ENCODE results near the gene OR51S1. TPM values are rescaled to one million over a fixed set of nuclear protein-coding genes. Genes with fewer than 3 reads are reported as not detected.
"Not testable (repeated sequence)": the region's sequence is repeated elsewhere in the genome, so short reads cannot be mapped to it uniquely, and the experiment has no call there.

OR51S1 gene
- total and polyA plus RNA-seq, 3 donors from 2014 or later = 0.31 TPM; not detected in 2

DNA sequence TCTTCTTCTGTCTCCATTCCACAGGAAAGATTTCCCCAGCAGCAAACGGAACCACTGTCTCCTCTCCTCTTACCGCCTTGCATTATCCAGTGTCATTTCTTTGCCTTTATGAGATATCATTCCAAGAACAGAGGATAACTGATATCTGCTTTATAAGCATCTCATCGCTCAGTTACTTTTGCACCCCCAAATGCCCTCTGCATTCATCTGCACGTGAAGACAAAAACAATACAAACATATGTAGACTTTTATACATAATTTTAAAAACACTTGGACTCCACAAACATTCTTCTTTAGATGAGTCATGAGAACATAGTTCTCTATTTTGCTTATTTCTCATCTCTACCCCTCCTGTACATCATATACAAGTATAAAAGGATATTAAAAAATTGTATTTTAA, 32.2 kb upstream of the OR51S1 start:
- TF ChIP-seq POLR2A (IDR thresholded peaks at IDR 0.05) (no peak), CTCF (IDR thresholded peaks at IDR 0.05) (no peak)
- no peak for DNase-seq
- intact Hi-C loops (cut with DNase I; ENCODE audit: low total_unique reads) = no loop called here
- Histone ChIP-seq H3K4me3 (no peak overlapping the region), H3K27me3 (no peaks in the 10 kb centered on the region), H3K27ac (no peak overlapping the region), H3K4me1 (no peaks in the 10 kb centered on the region), H3K9me3 (no peaks in the 10 kb centered on the region), H3K36me3 (ENCODE audit: low read depth, missing control alignments) (no peaks in the 10 kb centered on the region)
- 86 to 92% methylated on average over 4 of the region's 4 CpGs for WGBS, 2 donors

- intact Hi-C loops (cut with DNase I; ENCODE audit: low total_unique reads) = no loop called here
- H3K27me3 ChIP-seq = no peaks in the 10 kb centered on the region
- H3K9me3 ChIP-seq = no peaks in the 10 kb centered on the region
- 64 to 66% methylated on average over 1 of the region's 1 CpG for WGBS, 2 donors
- no peak for DNase-seq
- H3K27ac ChIP-seq = no peak overlapping the region
- no peaks in the 10 kb centered on the region for H3K36me3 ChIP-seq (ENCODE audit: low read depth, missing control alignments)
- no peak overlapping the region for H3K4me3 ChIP-seq
- TF ChIP-seq POLR2A (IDR thresholded peaks at IDR 0.05) (no peak), CTCF (IDR thresholded peaks at IDR 0.05) (no peak)
- H3K4me1 ChIP-seq = no peaks in the 10 kb centered on the region
Measured at GRCh38 chr11:4865855-4866254, 16.8 kb upstream of the OR51S1 start.

GRCh38 chr11:4863876-4864275, 14.9 kb upstream of the OR51S1 start:
- WGBS, 2 donors = 75 to 83% methylated on average over 4 of the region's 4 CpGs
- DNase-seq = no peak
- no peaks in the 10 kb centered on the region for H3K36me3 ChIP-seq (ENCODE audit: low read depth, missing control alignments)
- no peak overlapping the region for H3K4me3 ChIP-seq
- TF ChIP-seq POLR2A (IDR thresholded peaks at IDR 0.05) (no peak), CTCF (IDR thresholded peaks at IDR 0.05) (no peak)
- intact Hi-C loops (cut with DNase I; ENCODE audit: low total_unique reads) = no loop called here
- H3K27ac ChIP-seq = no peak overlapping the region
- no peaks in the 10 kb centered on the region for H3K4me1 ChIP-seq
- H3K27me3 ChIP-seq = no peaks in the 10 kb centered on the region
- no peaks in the 10 kb centered on the region for H3K9me3 ChIP-seq

- Histone ChIP-seq H3K27me3 (no peaks in the 10 kb centered on the region), H3K36me3 (ENCODE audit: low read depth, missing control alignments) (no peaks in the 10 kb centered on the region), H3K4me1 (no peaks in the 10 kb centered on the region), H3K9me3 (no peaks in the 10 kb centered on the region), H3K4me3 (no peak overlapping the region), H3K27ac (no peak overlapping the region)
- intact Hi-C loops (cut with DNase I; ENCODE audit: low total_unique reads) = no loop called here
- no peak for DNase-seq
- TF ChIP-seq POLR2A (IDR thresholded peaks at IDR 0.05) (no peak), CTCF (IDR thresholded peaks at IDR 0.05) (no peak)
Measured at GRCh38 chr11:4862447-4863236, 13.6 kb upstream of the OR51S1 start.

- H3K27me3 ChIP-seq; H3K27ac ChIP-seq; H3K4me3 ChIP-seq; H3K36me3 ChIP-seq (ENCODE audit: low read depth, missing control alignments); intact Hi-C loops (cut with DNase I; ENCODE audit: low total_unique reads); DNase-seq; H3K4me1 ChIP-seq; H3K9me3 ChIP-seq: not testable (repeated sequence)
- WGBS, 2 donors = 59 to 91% methylated on average over 2 to 7 of the region's 7 CpGs
Measured at GRCh38 chr11:4854286-4854685, 5.3 kb upstream of the OR51S1 start.

Measured in testis (tissue), 3 donors.